Type B pancreatic cell (in vitro differentiated cells): ENCODE data around the gene CBL. TPM values are rescaled to one million over a fixed set of nuclear protein-coding genes. Genes with fewer than 3 reads are reported as not detected.

ENCODE experiments used
- DNase-seq: peaks from one replicate; pipeline ENCODE4 v3.0.0; 2021; ENCODE audit warnings: mixed read lengths; ENCODE audit not compliant: unreplicated experiment; ENCODE audit errors: extremely low spot score
- H3K27ac Mint-ChIP-seq: 2 replicates; pipeline ENCODE4 v1.8.0; 2021; ENCODE audit warnings: mild to moderate bottlenecking, mixed read lengths
- H3K27me3 Mint-ChIP-seq: 2 replicates; pipeline ENCODE4 v1.8.0; 2021; ENCODE audit warnings: mixed read lengths
- H3K36me3 Mint-ChIP-seq: 2 replicates; pipeline ENCODE4 v1.8.0; 2021; ENCODE audit warnings: mixed read lengths
- H3K4me1 Mint-ChIP-seq: one replicate; pipeline ENCODE4 v1.8.0; 2021; ENCODE audit warnings: mixed read lengths; ENCODE audit not compliant: unreplicated experiment
- H3K4me3 Mint-ChIP-seq: 2 replicates; pipeline ENCODE4 v1.8.0; 2021; ENCODE audit warnings: mild to moderate bottlenecking, mixed read lengths
- H3K9me3 Mint-ChIP-seq: 2 replicates; pipeline ENCODE4 v1.8.0; 2021; ENCODE audit warnings: mixed read lengths
- CTCF ChIP-seq: fragments of 200-600 bp; sonication (generic); conservative IDR thresholded peaks from 2 replicates; pipeline ENCODE4 v1.5.0; 2021; ENCODE audit warnings: antibody characterized with exemption, mild to moderate bottlenecking
- total RNA-seq: library from RNA; stranded (reverse); gene quantifications from 2 replicates; pipeline ENCODE4 v1.2.1, GENCODE V29; 2021; ENCODE audit warnings: low replicate concordance

Gene CBL
- total RNA-seq, 1 donor from 2014 or later, result 21.1 TPM

- Mint-ChIP-seq H3K4me3 (no peak overlapping the region), H3K36me3 (no peaks in the 10 kb centered on the region), H3K27me3 (peaks cover 34% of the 10 kb centered on the region), H3K4me1 (peaks cover 27% of the 10 kb centered on the region), H3K9me3 (no peaks in the 10 kb centered on the region), H3K27ac (no peak overlapping the region)
- DNase-seq, result no peak
- no peak for TF ChIP-seq CTCF
Measured at GRCh38 chr11:119322360-119322739, 116.2 kb downstream of the CBL start.

GRCh38 chr11:119322921-119323531 lies 116.9 kb downstream of the CBL start:
- no peak for TF ChIP-seq CTCF
- no peak for DNase-seq
- Mint-ChIP-seq H3K4me3 (no peak overlapping the region), H3K36me3 (no peaks in the 10 kb centered on the region), H3K27ac (no peak overlapping the region), H3K4me1 (peaks cover 27% of the 10 kb centered on the region), H3K9me3 (no peaks in the 10 kb centered on the region), H3K27me3 (peaks cover 28% of the 10 kb centered on the region)

GRCh38 chr11:119323532-119324033 lies 117.4 kb downstream of the CBL start:
- H3K27me3 Mint-ChIP-seq, result peaks cover 25% of the 10 kb centered on the region
- H3K4me3 Mint-ChIP-seq, result peak overlapping the region; percentile 59
- H3K9me3 Mint-ChIP-seq, result no peaks in the 10 kb centered on the region
- peak overlapping the region; percentile 27 for H3K27ac Mint-ChIP-seq
- peak; percentile 91 for TF ChIP-seq CTCF
- DNase-seq, result no peak
- peaks cover 24% of the 10 kb centered on the region for H3K4me1 Mint-ChIP-seq
- H3K36me3 Mint-ChIP-seq, result no peaks in the 10 kb centered on the region

- no peak overlapping the region for H3K27ac Mint-ChIP-seq
- no peaks in the 10 kb centered on the region for H3K36me3 Mint-ChIP-seq
- H3K4me1 Mint-ChIP-seq, result peaks cover 19% of the 10 kb centered on the region
- DNase-seq, result no peak
- H3K4me3 Mint-ChIP-seq, result no peak overlapping the region
- no peaks in the 10 kb centered on the region for H3K9me3 Mint-ChIP-seq
- peaks cover 19% of the 10 kb centered on the region for H3K27me3 Mint-ChIP-seq
- TF ChIP-seq CTCF, result no peak
Measured at GRCh38 chr11:119324189-119324588, 118.0 kb downstream of the CBL start.

- Mint-ChIP-seq H3K36me3 (no peaks in the 10 kb centered on the region), H3K4me3 (no peak overlapping the region), H3K27me3 (peaks cover 9% of the 10 kb centered on the region), H3K4me1 (peaks cover 16% of the 10 kb centered on the region), H3K9me3 (no peaks in the 10 kb centered on the region), H3K27ac (no peak overlapping the region)
- no peak for TF ChIP-seq CTCF
- DNase-seq, result no peak
Measured at GRCh38 chr11:119329320-119329719, 123.2 kb downstream of the CBL start.
